GM12891 (cell line): ENCODE results near the gene ANAPC13.

Experiments used
- DNase-seq: peaks from one replicate; pipeline ENCODE4 v3.0.0; 2011; ENCODE audit warnings: low spot score; ENCODE audit not compliant: insufficient read length
- FAIRE-seq: peaks from 2 replicates; lab custom pipeline; 2011; peaks lifted over from hg19 to GRCh38; lab: Jason Lieb, UNC
- PAX5 ChIP-seq: IDR thresholded peaks from 2 replicates; pipeline ENCODE4 v1.6.1; 2011; ENCODE audit warnings: low read length, moderate library complexity, mild to moderate bottlenecking; ENCODE audit not compliant: insufficient read depth, severe bottlenecking
- POLR2A ChIP-seq: IDR thresholded peaks from 2 replicates; pipeline ENCODE4 v1.6.1; 2011; ENCODE audit warnings: low read depth, low read length, control low read depth
- POLR2AphosphoS5 ChIP-seq: IDR thresholded peaks from 2 replicates; pipeline ENCODE4 v1.6.1; 2011; ENCODE audit warnings: low read depth, low read length, control low read depth
- POU2F2 ChIP-seq: IDR thresholded peaks from 2 replicates; pipeline ENCODE4 v1.6.1; 2011; ENCODE audit warnings: low read depth, mild to moderate bottlenecking, control low read depth, low read length, moderate library complexity
- SPI1 ChIP-seq: IDR thresholded peaks from 2 replicates; pipeline ENCODE4 v1.6.1; 2011; ENCODE audit warnings: low read depth, low read length, control low read depth
- TAF1 ChIP-seq: IDR thresholded peaks from 2 replicates; pipeline ENCODE4 v1.6.1; 2011; ENCODE audit warnings: low read depth, low read length, control low read depth

Gene ANAPC13

DNA sequence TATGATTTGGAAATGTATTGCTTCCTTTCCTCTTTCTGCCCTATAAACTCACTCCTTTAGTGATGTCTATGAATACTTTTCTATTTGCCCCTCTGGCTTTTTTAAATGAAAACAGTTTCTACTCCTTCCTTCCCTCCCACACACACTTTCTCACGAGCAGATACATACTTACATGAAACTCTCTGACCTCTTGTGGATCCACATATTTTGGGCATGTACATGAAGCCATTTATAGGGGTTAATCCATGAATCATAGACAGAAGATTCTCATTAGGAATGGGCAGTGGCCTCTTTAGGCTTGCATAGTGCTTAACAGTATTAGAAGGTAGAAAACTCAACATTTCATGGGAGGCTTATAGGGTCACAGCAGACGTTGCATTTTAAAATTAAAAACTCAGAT, 24.8 kb downstream of the ANAPC13 start:
- FAIRE-seq: no peak
- DNase-seq: no peak

DNA sequence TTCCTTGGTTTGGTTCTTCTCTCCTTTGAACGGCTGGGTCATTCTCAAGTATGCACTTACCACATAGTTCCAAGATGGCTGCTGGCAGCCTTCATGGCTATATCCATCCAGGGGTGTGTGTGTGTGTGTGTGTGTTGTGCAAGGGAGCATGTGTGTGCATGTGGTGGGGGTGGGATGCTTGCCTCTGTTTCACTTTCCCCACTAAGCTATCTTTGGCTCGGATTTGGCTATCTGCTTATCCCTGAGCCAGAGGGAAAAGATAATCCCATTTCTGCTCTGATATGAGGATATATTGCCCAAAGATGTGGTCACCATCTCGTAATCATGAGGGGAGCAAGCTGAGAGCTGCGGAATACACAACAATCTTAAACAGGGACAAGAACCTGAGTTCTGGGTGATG, 26.2 kb downstream of the ANAPC13 start:
- TF ChIP-seq POU2F2: no peak
- no peak for DNase-seq
- FAIRE-seq: no peak

More for the DNA sequence above, 24.8 kb downstream of the ANAPC13 start:
- TF ChIP-seq TAF1: no peak

DNA sequence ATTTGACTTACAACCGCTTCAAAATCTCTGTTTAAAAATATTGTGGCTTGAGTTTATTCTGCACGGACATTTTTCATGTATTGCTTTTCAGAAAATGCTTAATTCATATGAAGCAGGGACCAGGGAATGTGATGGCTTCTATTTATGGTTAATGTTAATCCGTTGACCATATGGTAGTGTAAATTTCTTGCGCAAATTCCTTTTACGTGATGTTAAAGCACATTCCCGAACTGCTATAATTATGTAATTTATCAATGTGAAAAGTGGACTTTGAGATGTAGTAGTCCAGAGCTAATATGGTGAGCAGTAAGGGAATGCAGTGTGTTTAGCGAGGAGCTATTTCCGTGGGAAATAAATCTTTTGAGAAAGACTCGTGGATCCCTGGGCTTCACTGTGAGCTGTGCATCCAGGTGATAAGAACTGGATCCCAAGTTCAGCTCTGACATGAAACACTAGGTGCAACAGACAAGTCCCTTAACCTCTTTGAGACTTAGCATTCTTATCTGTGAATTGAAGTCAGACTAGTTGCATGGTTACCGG, 27.3 kb downstream of the ANAPC13 start:
- FAIRE-seq: no peak
- TF ChIP-seq POLR2A (no peak), TAF1 (no peak), POLR2AphosphoS5 (no peak), POU2F2 (no peak), PAX5 (no peak)
- DNase-seq: no peak

DNA sequence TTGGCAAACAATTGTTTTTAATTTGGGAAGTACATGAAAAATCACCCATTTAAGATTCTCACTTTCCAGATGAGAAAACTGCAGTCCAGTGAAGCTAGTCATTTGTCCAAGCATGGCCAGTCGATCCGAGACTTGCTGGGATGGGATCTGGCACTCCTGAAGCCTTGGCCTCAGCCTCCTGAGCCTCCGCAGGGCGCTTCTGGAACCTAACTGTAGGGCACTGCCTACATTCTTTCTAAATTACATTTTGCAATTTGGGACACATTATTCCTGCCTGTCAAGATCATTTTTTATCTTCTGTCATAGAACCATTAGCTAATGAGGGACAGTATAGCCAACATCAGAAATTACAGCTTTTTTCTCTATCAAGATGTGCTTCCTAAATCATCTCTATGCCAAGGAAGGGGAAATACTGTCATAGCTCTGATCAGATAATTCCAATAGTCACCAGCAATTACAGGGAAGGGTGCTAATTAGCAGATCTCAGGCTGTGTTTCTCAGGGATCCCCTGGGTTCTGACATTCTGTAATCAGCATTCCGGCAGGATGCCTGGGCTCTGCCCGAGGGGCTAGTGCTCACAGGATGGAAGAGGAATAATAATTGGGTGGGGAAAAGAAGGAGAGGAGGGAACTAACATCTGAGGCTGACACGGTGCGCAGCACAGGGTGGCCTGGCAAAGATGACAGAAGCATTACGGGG, 28.3 kb downstream of the ANAPC13 start:
- DNase-seq: no peak
- no peak for FAIRE-seq
- no peak for TF ChIP-seq POLR2A
- TF ChIP-seq SPI1: no peak
- TF ChIP-seq POU2F2: no peak
- no peak for TF ChIP-seq POLR2AphosphoS5
- TF ChIP-seq PAX5: no peak
- TF ChIP-seq TAF1: no peak

DNA sequence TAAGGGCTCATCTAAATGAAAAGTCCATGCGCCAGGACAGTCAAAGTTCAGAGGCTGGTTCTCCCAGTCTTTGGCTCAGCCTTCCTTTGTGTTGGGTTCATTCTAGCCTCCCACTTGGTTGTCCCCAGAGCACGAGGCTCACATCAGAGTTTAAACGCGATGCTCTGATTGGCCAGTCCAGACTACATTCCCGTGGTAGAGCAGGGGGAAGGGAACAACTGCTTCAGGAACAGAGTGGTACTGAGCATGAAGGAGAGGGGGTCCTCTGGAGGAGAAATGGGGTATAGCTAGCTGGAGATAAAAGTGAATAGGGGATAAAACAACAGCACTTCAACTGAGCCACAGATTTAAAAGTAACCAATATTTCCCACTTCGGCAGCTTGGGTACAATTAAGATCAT, 32.2 kb downstream of the ANAPC13 start:
- DNase-seq (no peak), FAIRE-seq (no peak)
- TF ChIP-seq POLR2AphosphoS5 (no peak), SPI1 (no peak), POLR2A (no peak), POU2F2 (no peak), TAF1 (no peak), PAX5 (no peak)

DNA sequence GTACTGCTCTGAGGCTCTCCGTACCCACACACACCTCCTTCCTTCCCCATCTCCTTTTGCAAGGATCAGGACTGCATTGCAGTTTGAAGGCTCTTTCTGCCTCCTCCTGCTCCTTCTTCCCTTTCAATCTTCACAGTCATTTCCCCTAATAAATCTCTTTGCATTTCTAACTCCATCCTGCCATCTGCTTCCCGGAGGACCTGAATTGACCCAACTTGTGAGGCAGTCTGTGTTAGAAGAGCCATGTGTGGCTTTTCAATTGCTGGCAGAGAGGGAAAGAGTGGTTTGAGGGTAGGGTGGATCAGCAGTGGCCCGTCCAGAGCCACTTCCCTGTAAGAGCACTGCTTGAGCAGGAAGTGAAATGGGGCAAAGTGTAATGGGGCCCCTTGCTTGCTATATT, 35.8 kb downstream of the ANAPC13 start:
- DNase-seq (no peak), FAIRE-seq (no peak)

DNA sequence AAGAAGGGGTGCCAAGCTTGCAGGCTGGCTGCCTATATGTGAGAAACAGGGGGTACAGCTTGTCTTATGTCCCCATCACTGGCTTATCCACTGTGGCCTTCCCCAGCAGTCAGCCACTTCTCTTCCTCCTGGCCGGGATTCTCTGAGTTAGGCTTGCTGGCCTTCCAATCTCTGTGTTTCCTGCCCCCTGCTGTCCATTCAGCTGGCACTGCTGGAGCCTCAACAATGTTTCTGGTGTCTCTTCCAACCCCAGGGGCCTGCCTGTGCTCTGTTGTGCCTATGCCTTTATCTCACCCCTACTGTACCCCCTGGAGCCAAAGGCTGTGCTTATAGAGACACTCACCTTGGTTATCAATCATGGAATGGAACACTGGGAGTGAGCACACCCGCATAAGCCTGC, 36.5 kb downstream of the ANAPC13 start:
- DNase-seq (no peak), FAIRE-seq (no peak)
- no peak for TF ChIP-seq POU2F2
- TF ChIP-seq POLR2AphosphoS5: no peak
- no peak for TF ChIP-seq TAF1
- TF ChIP-seq PAX5: no peak
- no peak for TF ChIP-seq SPI1
- no peak for TF ChIP-seq POLR2A

More for the DNA sequence above, 35.8 kb downstream of the ANAPC13 start:
- no peak for TF ChIP-seq POLR2AphosphoS5
- no peak for TF ChIP-seq POU2F2
- TF ChIP-seq SPI1: no peak
- TF ChIP-seq PAX5: no peak
- TF ChIP-seq TAF1: no peak
- TF ChIP-seq POLR2A: no peak

DNA sequence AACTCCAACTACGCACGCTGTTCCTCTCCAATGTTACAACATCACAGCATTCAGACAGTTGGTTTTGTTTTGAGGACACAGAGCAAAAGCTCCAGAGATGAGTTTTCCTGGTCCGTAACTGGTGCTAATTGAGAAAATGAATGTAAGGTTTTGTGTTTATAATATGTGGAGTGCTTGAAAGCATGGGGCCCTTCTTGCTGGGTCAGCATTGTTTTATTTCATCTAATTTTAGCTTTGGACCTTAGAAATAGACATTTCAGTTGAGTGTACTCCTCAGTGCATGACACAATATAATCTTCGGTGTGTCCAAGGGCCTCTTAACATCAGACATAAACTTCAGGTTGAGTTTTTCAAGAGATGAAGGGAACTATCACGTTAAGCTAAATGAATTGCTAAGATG, 37.1 kb downstream of the ANAPC13 start:
- TF ChIP-seq PAX5: no peak
- TF ChIP-seq POLR2AphosphoS5: no peak
- TF ChIP-seq SPI1: no peak
- TF ChIP-seq POU2F2: no peak
- no peak for TF ChIP-seq TAF1
- TF ChIP-seq POLR2A: no peak
- FAIRE-seq: no peak
- no peak for DNase-seq

DNA sequence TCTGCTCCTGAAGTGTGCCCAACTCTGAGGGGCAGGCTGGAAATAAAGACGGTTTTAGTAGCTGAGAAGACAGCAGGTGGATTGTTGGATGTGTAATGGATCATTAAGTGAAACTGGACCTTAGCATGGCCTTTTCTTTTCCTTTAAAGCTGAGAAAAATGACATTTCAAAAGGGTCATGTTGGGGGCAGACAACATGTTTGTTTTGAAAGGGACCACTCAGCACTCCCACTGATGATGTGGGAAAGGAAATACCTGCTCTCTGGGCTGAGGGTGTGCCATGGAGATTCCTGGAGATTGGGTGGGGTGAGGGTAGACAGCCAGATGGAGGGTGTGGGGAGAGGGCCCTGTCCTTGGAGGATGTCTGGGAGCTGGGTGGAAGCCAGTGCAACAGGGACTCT, 38.4 kb downstream of the ANAPC13 start:
- DNase-seq (no peak), FAIRE-seq (no peak)
- no peak for TF ChIP-seq POU2F2
- TF ChIP-seq POLR2AphosphoS5: no peak
- TF ChIP-seq SPI1: no peak

DNA sequence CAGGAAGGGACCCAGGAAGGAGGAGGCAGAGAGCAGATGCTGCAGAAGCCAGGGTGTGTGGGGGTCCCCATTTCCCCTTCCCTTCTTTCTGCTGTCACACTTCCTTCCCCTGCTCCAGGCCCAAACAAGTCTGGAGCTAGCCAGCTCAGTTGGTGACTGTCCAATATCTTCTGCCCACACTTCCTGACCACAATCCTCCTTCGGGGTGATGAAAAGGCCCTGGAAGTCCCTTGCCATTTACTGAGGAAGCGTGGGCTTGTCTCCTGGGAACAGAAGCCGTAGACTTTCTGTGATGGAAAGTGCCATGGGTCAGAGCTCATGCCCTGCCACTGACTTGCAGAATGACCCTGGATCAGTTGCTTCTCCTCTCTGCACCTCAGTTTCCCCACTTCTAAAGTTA, 39.0 kb downstream of the ANAPC13 start:
- TF ChIP-seq POLR2AphosphoS5: no peak
- no peak for TF ChIP-seq SPI1
- TF ChIP-seq PAX5: no peak
- TF ChIP-seq TAF1: no peak
- TF ChIP-seq POU2F2: no peak
- TF ChIP-seq POLR2A: no peak
- no peak for DNase-seq
- no peak for FAIRE-seq

DNA sequence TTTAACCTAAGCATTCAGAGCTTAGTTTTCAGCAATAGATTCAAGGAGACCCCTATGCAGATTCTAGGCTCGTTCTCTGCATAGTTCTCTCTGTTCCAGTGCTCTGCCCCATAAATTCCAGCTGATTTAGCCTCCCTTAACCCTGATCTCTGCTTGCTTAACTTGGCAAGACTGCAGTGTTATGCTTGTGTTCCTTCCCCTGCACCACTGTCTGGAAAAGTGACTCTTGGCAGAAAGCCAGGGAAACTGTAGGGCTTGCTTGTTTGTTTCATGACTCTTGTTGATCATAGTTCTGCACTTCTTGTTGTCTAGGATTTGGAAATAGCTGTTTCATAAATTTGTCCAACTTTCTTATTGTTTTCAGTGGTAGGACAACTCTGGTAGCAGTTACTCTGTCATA, 40.1 kb downstream of the ANAPC13 start:
- TF ChIP-seq POLR2A: no peak
- no peak for TF ChIP-seq PAX5
- no peak for TF ChIP-seq POLR2AphosphoS5
- no peak for TF ChIP-seq POU2F2
- TF ChIP-seq SPI1: no peak
- TF ChIP-seq TAF1: no peak
- FAIRE-seq (no peak), DNase-seq (no peak)
